B cell (primary cell): ENCODE data around the gene FASTKD2. TPM values are rescaled to one million over a fixed set of nuclear protein-coding genes. Genes with fewer than 3 reads are reported as not detected.
"Not testable (repeated sequence)": the region's sequence is repeated elsewhere in the genome, so short reads cannot be mapped to it uniquely, and the experiment has no call there.

Source experiments
- ATAC-seq: fragments of 200-7000 bp; cut with Tn5 transposase; one replicate; pipeline ENCODE4 v1.10.0; 2021; ENCODE audit warnings: low read depth, mild to moderate bottlenecking, moderate number of reproducible peaks, moderate library complexity
- CTCF ChIA-PET: fragments of 350-600 bp; sonication (Branson Sonifier 250); formaldehyde crosslinking; loops from one replicate; lab custom pipeline; 2021; ENCODE audit warnings: antibody characterized with exemption, inconsistent platforms; lab: Charles Lee
- POLR2A ChIA-PET: fragments of 350-600 bp; sonication (Branson Sonifier 250); formaldehyde crosslinking; loops from one replicate; lab custom pipeline; 2021; ENCODE audit warnings: antibody characterized with exemption; lab: Charles Lee
- DNase-seq: peaks from one replicate; pipeline ENCODE4 v3.0.0; 2013
- H2AFZ ChIP-seq: 2 replicates; pipeline ENCODE4 v1.6.1; 2012; ENCODE audit warnings: mild to moderate bottlenecking, low read depth, low read length; ENCODE audit not compliant: insufficient read depth, poor library complexity, severe bottlenecking
- H3K27ac ChIP-seq, 2 donors: 1 replicate in 1 of 2; 2 replicates in 1 of 2; pipeline ENCODE4 v1.5.1; 2012 to 2013; ENCODE audit warnings: low read length in 2 of 2, mild to moderate bottlenecking in 2 of 2, moderate library complexity in 1 of 2
- H3K27me3 ChIP-seq, 4 experiments: fragments of 200-600 bp in 1 of 4; sonication (generic) in 1 of 4; replicated peaks in 1 of 4; 1 replicate in 2 of 4; 2 replicates in 2 of 4; pipeline versions ENCODE4 v1.6.1 to v1.7.0; 2013 to 2016; ENCODE audit warnings: low read length in 3 of 4, mild to moderate bottlenecking in 2 of 4, mixed read lengths in 1 of 4, moderate library complexity in 1 of 4; ENCODE audit not compliant: insufficient read depth in 4 of 4, control insufficient read depth in 3 of 4; ENCODE audit errors: control extremely low read depth in 1 of 4
- H3K36me3 ChIP-seq, 2 experiments: replicated peaks in 1 of 2; 1 replicate in 1 of 2; 2 replicates in 1 of 2; pipeline versions ENCODE4 v1.6.1 to v1.7.1; 2013; ENCODE audit warnings: low read length in 1 of 2; ENCODE audit not compliant: insufficient read depth in 2 of 2, control insufficient read depth in 1 of 2; ENCODE audit errors: control extremely low read depth in 1 of 2, extremely low read depth in 1 of 2
- H3K4me1 ChIP-seq, 2 donors: fragments of 200-600 bp in 1 of 2; sonication (generic) in 1 of 2; 1 replicate in 1 of 2; 2 replicates in 1 of 2; pipeline versions ENCODE4 v1.5.1 to v1.6.1; 2013 to 2017; ENCODE audit warnings: low read length in 2 of 2; ENCODE audit not compliant: control insufficient read depth in 2 of 2, insufficient read depth in 2 of 2
- H3K4me2 ChIP-seq: replicated peaks from 2 replicates; pipeline ENCODE3; 2012; ENCODE audit warnings: mild to moderate bottlenecking, low read depth, low read length; ENCODE audit not compliant: poor library complexity, severe bottlenecking
- H3K4me3 ChIP-seq, 5 experiments: fragments of 200-600 bp in 1 of 5; sonication (generic) in 1 of 5; 1 replicate in 3 of 5; 2 replicates in 2 of 5; pipeline versions ENCODE4 v1.5.1 to v1.7.0; 2011 to 2016; ENCODE audit warnings: low read length in 4 of 5, mild to moderate bottlenecking in 4 of 5, low read depth in 2 of 5, control low read depth in 1 of 5, moderate library complexity in 1 of 5; ENCODE audit not compliant: insufficient read depth in 1 of 5; ENCODE audit errors: control extremely low read depth in 1 of 5, extremely low read depth in 1 of 5
- H3K79me2 ChIP-seq: fragments of 200-600 bp; sonication (generic); one replicate; pipeline ENCODE4 v1.6.0; 2016; ENCODE audit warnings: low read length; ENCODE audit not compliant: control insufficient read depth, insufficient read depth
- H3K9ac ChIP-seq: fragments of 200-600 bp; sonication (generic); 2 replicates; pipeline ENCODE4 v1.6.1; 2017; ENCODE audit warnings: mild to moderate bottlenecking, low read length, moderate library complexity
- H3K9me3 ChIP-seq, 3 donors: one replicate each; pipeline versions ENCODE4 v1.6.1 to v1.7.1; 2013; ENCODE audit warnings: low read length in 2 of 3; ENCODE audit not compliant: control insufficient read depth in 2 of 3, insufficient read depth in 1 of 3; ENCODE audit errors: control extremely low read depth in 1 of 3
- H4K20me1 ChIP-seq: 2 replicates; pipeline ENCODE4 v1.6.0; 2012; ENCODE audit warnings: mild to moderate bottlenecking, low read length; ENCODE audit not compliant: insufficient read depth, control insufficient read depth, poor library complexity, severe bottlenecking
- H3K27ac Mint-ChIP-seq: one replicate; pipeline ENCODE4 v1.8.0; 2021; ENCODE audit warnings: mixed read lengths
- H3K27me3 Mint-ChIP-seq: one replicate; pipeline ENCODE4 v1.8.0; 2021; ENCODE audit warnings: mixed read lengths
- H3K4me1 Mint-ChIP-seq: one replicate; pipeline ENCODE4 v1.8.0; 2021; ENCODE audit warnings: mixed read lengths
- H3K4me3 Mint-ChIP-seq: one replicate; pipeline ENCODE4 v1.8.0; 2021; ENCODE audit warnings: mixed read lengths
- H3K9me3 Mint-ChIP-seq: one replicate; pipeline ENCODE4 v1.8.0; 2022; ENCODE audit warnings: mixed read lengths; ENCODE audit not compliant: insufficient read depth
- CTCF ChIP-seq: fragments of 200-600 bp; IDR thresholded peaks from one replicate; pipeline ENCODE4 v1.8.0; 2022; ENCODE audit warnings: antibody characterized with exemption, mild to moderate bottlenecking
- EZH2 ChIP-seq: IDR thresholded peaks from 2 replicates; pipeline ENCODE4 v1.6.1; 2012; ENCODE audit warnings: borderline replicate concordance, low read depth, mild to moderate bottlenecking, moderate library complexity, low read length; ENCODE audit not compliant: insufficient read depth, poor library complexity, severe bottlenecking
- WGBS: methylation state at CpG from one replicate; pipeline ENCODE4 v1.1.5; 2013; ENCODE audit warnings: missing lambda C conversion rate; ENCODE audit not compliant: insufficient coverage; 5-methylcytosine and 5-hydroxymethylcytosine counted together
- intact Hi-C: fragments of 100-400 bp; cut with micrococcal nuclease; formaldehyde crosslinking; loops from one replicate; pipeline ENCODE4 v1.10.0; 2022
- polyA plus RNA-seq: library from polyadenylated mRNA; depleted of rRNA; stranded (reverse); fragments of >200 nt; gene quantifications from 2 replicates; pipeline ENCODE4 v1.2.3, GENCODE V29; 2012
- total RNA-seq, 2 donors: library from RNA; stranded (reverse); fragments of 120-200 nt in 1 of 2; gene quantifications; 1 replicate in 1 of 2; 2 replicates in 1 of 2; pipeline versions ENCODE4 v1.2.3 to v1.2.4, GENCODE V29; 2013 to 2022

Gene FASTKD2
- total and polyA plus RNA-seq, 2 donors (not counting 1 experiment from before 2014, with no cell fraction given): 16.0 to 20.6 TPM

GRCh38 chr2:206805887-206806607 lies 40.6 kb downstream of the FASTKD2 start:
- no peak for TF ChIP-seq EZH2
- no peak for TF ChIP-seq CTCF
- WGBS: 74% methylated on average over 4 of the region's 6 CpGs
- no peak overlapping the region for H3K4me3 Mint-ChIP-seq
- H3K27me3 Mint-ChIP-seq: no peaks in the 10 kb centered on the region
- H4K20me1 ChIP-seq: no peaks in the 10 kb centered on the region
- DNase-seq (no peak), ATAC-seq (no peak)
- no peaks in the 10 kb centered on the region for H3K4me1 Mint-ChIP-seq
- H3K27ac Mint-ChIP-seq: no peak overlapping the region
- no peak overlapping the region for H3K9ac ChIP-seq
- H3K4me2 ChIP-seq: no peak overlapping the region
- no peaks in the 10 kb centered on the region for H3K4me1 ChIP-seq
- ChIA-PET POLR2A (no interaction called here), CTCF (interaction anchor here (0.7 to 0.9 kb wide), 2 partner anchors 9 to 40 kb away, joined by 3 read pairs; no protein-coding TSS in a partner anchor)
- intact Hi-C loops: loop anchor here (10.0 kb wide), 1 partner anchor 339 kb away; no protein-coding TSS in a partner anchor
- H3K9me3 Mint-ChIP-seq: no peaks in the 10 kb centered on the region
- H2AFZ ChIP-seq: no peak overlapping the region
- H3K79me2 ChIP-seq: no peaks in the 10 kb centered on the region
- H3K27ac ChIP-seq: no peak overlapping the region
- no peaks in the 10 kb centered on the region for H3K36me3 ChIP-seq
- no peaks in the 10 kb centered on the region for H3K27me3 ChIP-seq
- no peaks in the 10 kb centered on the region for H3K9me3 ChIP-seq
- H3K4me3 ChIP-seq: no peak overlapping the region

- H3K27me3 Mint-ChIP-seq, H2AFZ ChIP-seq, H3K4me1 Mint-ChIP-seq, DNase-seq, ATAC-seq, H3K4me3 ChIP-seq, H3K36me3 ChIP-seq, H3K9me3 ChIP-seq, H3K9ac ChIP-seq, H3K27ac ChIP-seq, H3K27me3 ChIP-seq, H3K27ac Mint-ChIP-seq, POLR2A ChIA-PET, H3K9me3 Mint-ChIP-seq, CTCF ChIA-PET, H3K79me2 ChIP-seq, H4K20me1 ChIP-seq, H3K4me3 Mint-ChIP-seq, H3K4me2 ChIP-seq, H3K4me1 ChIP-seq: not testable (repeated sequence)
- 86% methylated on average over 1 of the region's 3 CpGs for WGBS
- intact Hi-C loops: loop anchor here (10.0 kb wide), 1 partner anchor 337 kb away; no protein-coding TSS in a partner anchor
Observed at GRCh38 chr2:206807624-206808023, 42.2 kb downstream of the FASTKD2 start.

- H3K9me3 ChIP-seq, intact Hi-C loops, H4K20me1 ChIP-seq, H3K4me3 ChIP-seq, H3K4me1 ChIP-seq, H3K79me2 ChIP-seq, H3K9ac ChIP-seq, DNase-seq, H3K4me3 Mint-ChIP-seq, H2AFZ ChIP-seq, H3K27ac Mint-ChIP-seq, POLR2A ChIA-PET, H3K27me3 Mint-ChIP-seq, H3K4me1 Mint-ChIP-seq, H3K27me3 ChIP-seq, CTCF ChIA-PET, ATAC-seq, H3K9me3 Mint-ChIP-seq, H3K36me3 ChIP-seq, H3K27ac ChIP-seq, H3K4me2 ChIP-seq: not testable (repeated sequence)
- 100% methylated on average over 4 of the region's 5 CpGs for WGBS
Observed at GRCh38 chr2:206812471-206812870, 47.1 kb downstream of the FASTKD2 start.
